Kidney epithelial cell (primary cell): ENCODE data around the gene FMO1. TPM values are rescaled to one million over a fixed set of nuclear protein-coding genes. Genes with fewer than 3 reads are reported as not detected.
"Not testable (repeated sequence)": the region's sequence is repeated elsewhere in the genome, so short reads cannot be mapped to it uniquely, and the experiment has no call there.

Experiments
- DNase-seq: peaks from one replicate; pipeline ENCODE4 v3.0.0-alpha.2; 2010; ENCODE audit warnings: low read depth
- H3K27me3 ChIP-seq: 2 replicates; pipeline ENCODE4 v1.6.0; 2011; ENCODE audit warnings: low read length; ENCODE audit not compliant: control insufficient read depth, insufficient read depth
- H3K36me3 ChIP-seq: 2 replicates; pipeline ENCODE4 v1.5.1; 2011; ENCODE audit warnings: low read length; ENCODE audit not compliant: control insufficient read depth, insufficient read depth
- H3K4me3 ChIP-seq: 2 replicates; pipeline ENCODE4 v1.5.1; 2011; ENCODE audit warnings: low read depth, mild to moderate bottlenecking, control low read depth, low read length
- total RNA-seq: library from RNA; depleted of rRNA; stranded (reverse); fragments of >200 nt; gene quantifications from 2 replicates; pipeline ENCODE4 v1.2.3, GENCODE V29; 2015
- TF ChIP-seq, protein P1 (sequence below): IDR thresholded peaks from 2 replicates; pipeline ENCODE4 v1.5.1; 2011; ENCODE audit warnings: mild to moderate bottlenecking, moderate library complexity, low read length, control low read depth, inconsistent platforms; ENCODE audit not compliant: insufficient read depth, poor library complexity, severe bottlenecking

FMO1 gene
- total RNA-seq, 1 donor from 2014 or later = not detected

GRCh38 chr1:171219346-171220080, 28.8 kb upstream of the FMO1 start:
- H3K36me3 ChIP-seq = no peaks in the 10 kb centered on the region
- no peaks in the 10 kb centered on the region for H3K27me3 ChIP-seq
- no peak for DNase-seq
- H3K4me3 ChIP-seq = no peak overlapping the region
- TF ChIP-seq, protein P1, sequence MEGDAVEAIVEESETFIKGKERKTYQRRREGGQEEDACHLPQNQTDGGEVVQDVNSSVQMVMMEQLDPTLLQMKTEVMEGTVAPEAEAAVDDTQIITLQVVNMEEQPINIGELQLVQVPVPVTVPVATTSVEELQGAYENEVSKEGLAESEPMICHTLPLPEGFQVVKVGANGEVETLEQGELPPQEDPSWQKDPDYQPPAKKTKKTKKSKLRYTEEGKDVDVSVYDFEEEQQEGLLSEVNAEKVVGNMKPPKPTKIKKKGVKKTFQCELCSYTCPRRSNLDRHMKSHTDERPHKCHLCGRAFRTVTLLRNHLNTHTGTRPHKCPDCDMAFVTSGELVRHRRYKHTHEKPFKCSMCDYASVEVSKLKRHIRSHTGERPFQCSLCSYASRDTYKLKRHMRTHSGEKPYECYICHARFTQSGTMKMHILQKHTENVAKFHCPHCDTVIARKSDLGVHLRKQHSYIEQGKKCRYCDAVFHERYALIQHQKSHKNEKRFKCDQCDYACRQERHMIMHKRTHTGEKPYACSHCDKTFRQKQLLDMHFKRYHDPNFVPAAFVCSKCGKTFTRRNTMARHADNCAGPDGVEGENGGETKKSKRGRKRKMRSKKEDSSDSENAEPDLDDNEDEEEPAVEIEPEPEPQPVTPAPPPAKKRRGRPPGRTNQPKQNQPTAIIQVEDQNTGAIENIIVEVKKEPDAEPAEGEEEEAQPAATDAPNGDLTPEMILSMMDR = no peak

DNA sequence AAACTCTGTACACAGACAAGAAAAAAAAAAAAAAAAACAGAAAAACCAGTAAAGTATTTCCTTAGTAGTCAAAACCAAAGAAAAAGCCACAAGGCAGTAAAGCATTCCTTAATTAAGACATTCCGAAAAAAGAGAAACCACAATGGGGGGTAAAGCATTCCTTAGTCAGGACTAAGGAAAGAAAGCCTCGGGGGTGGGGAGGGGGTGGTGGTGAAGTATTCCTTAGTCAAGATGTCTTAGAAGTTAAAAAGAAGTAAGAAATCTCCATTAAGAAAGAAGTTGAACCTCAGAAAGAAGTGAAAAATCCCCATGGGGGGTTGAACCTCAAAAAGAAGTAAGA, 28.2 kb upstream of the FMO1 start:
- TF ChIP-seq, protein P1 = no peak
- H3K36me3 ChIP-seq = no peaks in the 10 kb centered on the region
- peak; percentile 79 for DNase-seq
- H3K27me3 ChIP-seq = no peaks in the 10 kb centered on the region
- H3K4me3 ChIP-seq = no peak overlapping the region

DNA sequence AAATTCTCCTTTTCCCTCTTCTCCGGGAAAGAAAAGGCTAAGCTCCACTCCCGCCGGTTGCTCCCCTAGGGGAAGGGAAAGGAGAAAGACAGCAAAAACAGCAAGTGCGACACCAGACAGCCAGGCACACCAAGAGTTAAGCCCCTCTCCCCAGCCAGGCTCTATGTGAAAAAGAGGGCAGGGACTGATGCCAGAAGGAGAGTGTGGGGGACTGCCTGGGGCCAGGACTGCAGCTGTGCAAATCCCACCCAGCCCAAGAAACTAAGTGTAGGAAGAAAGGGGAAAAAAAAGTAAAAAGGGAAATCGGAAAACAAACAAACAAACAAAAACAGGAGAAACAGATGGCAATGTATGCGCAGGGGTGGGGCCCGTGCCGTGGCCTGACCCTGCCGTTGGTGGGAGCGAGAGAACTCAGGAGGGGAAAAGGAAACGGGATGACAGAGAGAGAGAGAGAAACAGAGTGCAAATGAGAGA, 27.7 kb upstream of the FMO1 start:
- Histone ChIP-seq H3K27me3 (no peaks in the 10 kb centered on the region), H3K36me3 (no peaks in the 10 kb centered on the region), H3K4me3 (no peak overlapping the region)
- TF ChIP-seq, protein P1 = no peak
- DNase-seq = no peak

DNA sequence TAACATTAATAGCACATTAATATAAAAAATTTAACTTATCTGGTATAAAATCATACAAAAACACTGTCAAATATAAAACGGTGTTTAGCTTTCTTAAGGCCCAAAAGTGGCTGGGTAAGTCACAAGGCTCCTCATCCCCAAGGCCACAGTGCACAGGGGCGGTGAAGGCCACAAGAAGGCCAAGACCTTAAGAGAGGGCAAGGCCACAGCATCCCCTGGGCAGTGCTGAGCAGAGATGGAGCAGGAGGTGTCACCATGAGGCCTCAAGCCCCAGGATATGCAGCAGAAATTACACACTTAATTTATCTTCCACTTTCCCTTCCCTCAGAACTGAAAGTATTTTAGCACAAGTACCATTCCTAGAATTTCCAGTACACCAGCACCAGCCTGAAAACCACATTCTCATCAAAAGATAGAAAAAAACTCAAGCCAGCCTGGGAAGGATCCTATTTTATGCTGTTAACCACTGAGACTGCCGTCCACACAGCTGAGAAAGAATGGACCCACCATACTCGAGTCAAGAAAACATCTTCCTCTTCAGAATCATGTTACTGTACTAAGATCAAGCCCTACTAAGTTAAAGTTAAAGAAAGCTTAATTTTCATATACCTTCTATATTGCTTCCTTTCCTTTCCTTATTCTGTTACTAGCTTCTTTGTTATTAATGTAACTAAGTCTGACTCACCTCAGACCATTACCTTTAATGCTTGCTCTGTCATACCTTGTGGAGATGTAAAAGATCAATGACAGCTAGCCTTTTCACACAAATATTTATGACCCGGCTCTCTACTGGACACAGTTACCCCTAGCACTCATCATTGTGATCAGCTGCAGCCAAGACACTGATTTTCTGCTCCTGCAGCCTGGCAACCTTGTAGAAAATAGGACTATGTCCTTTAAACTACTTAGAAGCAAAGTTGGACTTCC, 26.4 kb upstream of the FMO1 start:
- Histone ChIP-seq H3K36me3 (no peaks in the 10 kb centered on the region), H3K27me3 (no peaks in the 10 kb centered on the region), H3K4me3 (no peak overlapping the region)
- DNase-seq = no peak
- TF ChIP-seq, protein P1 = no peak

GRCh38 chr1:171222936-171223335, 25.4 kb upstream of the FMO1 start:
- no peak overlapping the region for H3K4me3 ChIP-seq
- no peaks in the 10 kb centered on the region for H3K27me3 ChIP-seq
- no peak for DNase-seq
- no peaks in the 10 kb centered on the region for H3K36me3 ChIP-seq
- TF ChIP-seq, protein P1 = no peak

GRCh38 chr1:171224257-171224656, 24.0 kb upstream of the FMO1 start:
- not testable (repeated sequence) for DNase-seq

More at GRCh38 chr1:171224257-171224656, 24.0 kb upstream of the FMO1 start:
- H3K27me3 ChIP-seq, H3K36me3 ChIP-seq, H3K4me3 ChIP-seq: not testable (repeated sequence)
